ENCODE results near the gene ZNF205.

Gene ZNF205

GRCh38 chr16:3112058-3112880, at the start of gene ZNF205:
TSS of gene ZNF205 (plus strand) at chr16:3112586. CDS start at chr16:3113431, 845 bp downstream.
- Mint-ChIP-seq H3K4me1 (peaks cover 36% of the 10 kb centered on the region), H3K4me3 (peak within 1 kb of the TSS; percentile 94), H3K27ac (peak within 1 kb of the TSS; percentile 71), H3K27me3 (ENCODE audit: low read depth, poor library complexity) (peaks cover 3% of the 10 kb centered on the region), H3K36me3 (ENCODE audit: low read depth) (peaks cover 21% of the 10 kb centered on the region), H3K9me3 (no peaks in the 10 kb centered on the region)
- TF ChIP-seq, protein P1, sequence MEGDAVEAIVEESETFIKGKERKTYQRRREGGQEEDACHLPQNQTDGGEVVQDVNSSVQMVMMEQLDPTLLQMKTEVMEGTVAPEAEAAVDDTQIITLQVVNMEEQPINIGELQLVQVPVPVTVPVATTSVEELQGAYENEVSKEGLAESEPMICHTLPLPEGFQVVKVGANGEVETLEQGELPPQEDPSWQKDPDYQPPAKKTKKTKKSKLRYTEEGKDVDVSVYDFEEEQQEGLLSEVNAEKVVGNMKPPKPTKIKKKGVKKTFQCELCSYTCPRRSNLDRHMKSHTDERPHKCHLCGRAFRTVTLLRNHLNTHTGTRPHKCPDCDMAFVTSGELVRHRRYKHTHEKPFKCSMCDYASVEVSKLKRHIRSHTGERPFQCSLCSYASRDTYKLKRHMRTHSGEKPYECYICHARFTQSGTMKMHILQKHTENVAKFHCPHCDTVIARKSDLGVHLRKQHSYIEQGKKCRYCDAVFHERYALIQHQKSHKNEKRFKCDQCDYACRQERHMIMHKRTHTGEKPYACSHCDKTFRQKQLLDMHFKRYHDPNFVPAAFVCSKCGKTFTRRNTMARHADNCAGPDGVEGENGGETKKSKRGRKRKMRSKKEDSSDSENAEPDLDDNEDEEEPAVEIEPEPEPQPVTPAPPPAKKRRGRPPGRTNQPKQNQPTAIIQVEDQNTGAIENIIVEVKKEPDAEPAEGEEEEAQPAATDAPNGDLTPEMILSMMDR (IDR thresholded peaks at IDR 0.05) = no peak
- peak; percentile 81 for DNase-seq

DNA sequence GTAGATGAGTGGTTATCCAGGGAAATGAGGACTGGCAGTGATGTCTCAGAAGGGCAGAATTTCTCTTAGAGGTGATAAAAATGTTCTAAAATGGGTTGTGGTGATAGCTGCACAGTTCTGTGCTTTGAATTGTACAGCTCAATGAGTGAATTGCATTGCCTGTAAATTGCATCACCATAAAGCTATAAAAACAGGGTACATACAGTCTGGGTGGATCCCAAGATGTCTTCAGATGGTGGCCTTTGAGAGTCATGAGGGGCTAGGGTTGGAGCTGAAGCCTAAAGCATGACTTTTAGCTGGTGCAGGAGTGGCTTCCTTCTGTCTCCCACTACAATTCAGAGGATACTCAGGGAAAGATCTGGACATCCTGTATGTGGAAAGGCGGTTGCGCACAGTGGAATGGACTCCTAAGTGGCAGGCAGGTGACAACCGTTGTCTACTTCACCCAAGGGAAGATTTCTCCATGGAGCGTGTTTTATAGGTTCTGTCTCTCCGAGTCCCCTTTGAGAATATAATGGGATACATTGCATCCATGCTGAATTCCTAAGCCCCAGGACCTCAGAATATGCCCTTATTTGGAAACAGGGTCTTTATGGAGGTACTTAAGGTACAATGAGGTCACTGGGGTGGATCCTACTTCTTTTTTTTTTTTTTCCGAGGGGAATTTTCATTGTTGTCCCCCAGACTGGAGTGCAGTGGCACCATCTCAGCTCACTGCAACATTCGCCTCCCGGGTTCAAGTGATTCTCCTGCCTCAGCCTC, 48.6 kb upstream of the ZNF205 start:
- Mint-ChIP-seq H3K4me3 (no peak overlapping the region), H3K4me1 (peaks cover 25% of the 10 kb centered on the region), H3K9me3 (no peaks in the 10 kb centered on the region), H3K36me3 (ENCODE audit: low read depth) (no peaks in the 10 kb centered on the region), H3K27me3 (ENCODE audit: low read depth, poor library complexity) (peaks cover 15% of the 10 kb centered on the region), H3K27ac (no peak overlapping the region)
- no peak for DNase-seq
- TF ChIP-seq, protein P1 (IDR thresholded peaks at IDR 0.05) = no peak

GRCh38 chr16:3065069-3065741, 47.2 kb upstream of the ZNF205 start, which contains the start of gene IL32:
TSS of gene IL32 (plus strand) at chr16:3065640. CDS start at chr16:3065812, 172 bp downstream.
- no peak for DNase-seq
- Mint-ChIP-seq H3K27ac (peak within 1 kb of the TSS; percentile 14), H3K4me3 (no peak within 1 kb of the TSS), H3K9me3 (no peaks in the 10 kb centered on the region), H3K4me1 (peaks cover 27% of the 10 kb centered on the region), H3K27me3 (ENCODE audit: low read depth, poor library complexity) (peaks cover 14% of the 10 kb centered on the region), H3K36me3 (ENCODE audit: low read depth) (no peaks in the 10 kb centered on the region)
- TF ChIP-seq, protein P1 (IDR thresholded peaks at IDR 0.05) = no peak

GRCh38 chr16:3065742-3066439, 46.5 kb upstream of the ZNF205 start:
- H3K9me3 Mint-ChIP-seq = no peaks in the 10 kb centered on the region
- no peak overlapping the region for H3K4me3 Mint-ChIP-seq
- no peak for DNase-seq
- no peaks in the 10 kb centered on the region for H3K36me3 Mint-ChIP-seq (ENCODE audit: low read depth)
- H3K27me3 Mint-ChIP-seq (ENCODE audit: low read depth, poor library complexity) = peaks cover 9% of the 10 kb centered on the region
- H3K27ac Mint-ChIP-seq = no peak overlapping the region
- TF ChIP-seq, protein P1 (IDR thresholded peaks at IDR 0.05) = no peak
- H3K4me1 Mint-ChIP-seq = peaks cover 24% of the 10 kb centered on the region

GRCh38 chr16:3066440-3066748, 46.0 kb upstream of the ZNF205 start:
- Mint-ChIP-seq H3K27ac (no peak overlapping the region), H3K27me3 (ENCODE audit: low read depth, poor library complexity) (peaks cover 7% of the 10 kb centered on the region), H3K4me3 (no peak overlapping the region), H3K9me3 (no peaks in the 10 kb centered on the region), H3K36me3 (ENCODE audit: low read depth) (no peaks in the 10 kb centered on the region), H3K4me1 (peaks cover 28% of the 10 kb centered on the region)
- no peak for DNase-seq
- TF ChIP-seq, protein P1 (IDR thresholded peaks at IDR 0.05) = no peak
